Measurements from ENCODE around the gene KCNC3.

DNA sequence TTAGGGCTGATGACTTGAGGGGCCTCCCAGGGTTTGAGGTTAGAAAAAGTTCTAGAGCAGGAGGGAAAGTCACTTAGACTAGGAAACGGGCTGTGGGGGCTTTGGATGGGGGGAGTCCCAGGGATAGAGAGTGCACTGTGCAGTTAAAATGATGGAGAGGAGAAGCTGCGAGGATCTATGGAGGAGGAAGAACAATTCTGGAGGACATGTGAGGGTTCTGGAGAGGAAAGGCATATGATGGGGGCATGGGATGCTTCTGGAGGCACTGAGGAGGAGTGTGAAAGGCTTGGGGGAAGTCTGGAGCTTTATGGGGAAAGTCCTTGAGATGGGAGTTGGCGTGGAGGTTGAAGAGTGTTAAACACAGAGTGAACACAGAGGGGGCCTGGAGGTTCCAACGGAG, 2.2 kb downstream of the KCNC3 start:
- TF ChIP-seq ZNF707 (tag by site-specific recombination; IDR thresholded peaks at IDR 0.05) (no peak), CTCF (tag by site-specific recombination; IDR thresholded peaks at IDR 0.05) (no peak), TCF7L2 (IDR thresholded peaks at IDR 0.05; ENCODE audit: borderline replicate concordance, low read depth, low read length) (no peak), ZNF580 (tag by site-specific recombination; IDR thresholded peaks at IDR 0.05) (no peak), ZNF776 (tag by site-specific recombination; IDR thresholded peaks at IDR 0.05; ENCODE audit: borderline replicate concordance) (no peak), KLF8 (tag by site-specific recombination; IDR thresholded peaks at IDR 0.05) (no peak), ZNF423 (tag by site-specific recombination; IDR thresholded peaks at IDR 0.05) (no peak), YY1 (tag by site-specific recombination; IDR thresholded peaks at IDR 0.05) (no peak)
- TF ChIP-seq, protein P1, sequence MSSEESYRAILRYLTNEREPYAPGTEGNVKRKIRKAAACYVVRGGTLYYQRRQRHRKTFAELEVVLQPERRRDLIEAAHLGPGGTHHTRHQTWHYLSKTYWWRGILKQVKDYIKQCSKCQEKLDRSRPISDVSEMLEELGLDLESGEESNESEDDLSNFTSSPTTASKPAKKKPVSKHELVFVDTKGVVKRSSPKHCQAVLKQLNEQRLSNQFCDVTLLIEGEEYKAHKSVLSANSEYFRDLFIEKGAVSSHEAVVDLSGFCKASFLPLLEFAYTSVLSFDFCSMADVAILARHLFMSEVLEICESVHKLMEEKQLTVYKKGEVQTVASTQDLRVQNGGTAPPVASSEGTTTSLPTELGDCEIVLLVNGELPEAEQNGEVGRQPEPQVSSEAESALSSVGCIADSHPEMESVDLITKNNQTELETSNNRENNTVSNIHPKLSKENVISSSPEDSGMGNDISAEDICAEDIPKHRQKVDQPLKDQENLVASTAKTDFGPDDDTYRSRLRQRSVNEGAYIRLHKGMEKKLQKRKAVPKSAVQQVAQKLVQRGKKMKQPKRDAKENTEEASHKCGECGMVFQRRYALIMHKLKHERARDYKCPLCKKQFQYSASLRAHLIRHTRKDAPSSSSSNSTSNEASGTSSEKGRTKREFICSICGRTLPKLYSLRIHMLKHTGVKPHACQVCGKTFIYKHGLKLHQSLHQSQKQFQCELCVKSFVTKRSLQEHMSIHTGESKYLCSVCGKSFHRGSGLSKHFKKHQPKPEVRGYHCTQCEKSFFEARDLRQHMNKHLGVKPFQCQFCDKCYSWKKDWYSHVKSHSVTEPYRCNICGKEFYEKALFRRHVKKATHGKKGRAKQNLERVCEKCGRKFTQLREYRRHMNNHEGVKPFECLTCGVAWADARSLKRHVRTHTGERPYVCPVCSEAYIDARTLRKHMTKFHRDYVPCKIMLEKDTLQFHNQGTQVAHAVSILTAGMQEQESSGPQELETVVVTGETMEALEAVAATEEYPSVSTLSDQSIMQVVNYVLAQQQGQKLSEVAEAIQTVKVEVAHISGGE (tag by site-specific recombination; conservative IDR thresholded peaks at IDR 0.05; ENCODE audit: low read depth), result no peak

Measured in HEK293 (cell line).